Measurements from ENCODE around the gene TRIM66. TPM values are rescaled to one million over a fixed set of nuclear protein-coding genes. Genes with fewer than 3 reads are reported as not detected.

TRIM66 gene
- total and polyA plus RNA-seq, 2 of the 8 experiments (the other 6 are each of a cell fraction or from before 2014, with no cell fraction given): 3.1 to 3.5 TPM

- Histone ChIP-seq H4K8ac (ENCODE audit: extremely low read depth, insufficient read depth, low read length) (no peak overlapping the region), H3K4me3 (ENCODE audit: extremely low read depth in 1 of 4, insufficient read depth in 2 of 4, low read depth in 3 of 4, low read length in 4 of 4) (no peak overlapping the region), H3K56ac (replicated peaks; ENCODE audit: insufficient read length, low read depth, low read length) (no peak overlapping the region), H2BK20ac (ENCODE audit: low read length) (peak overlapping the region; percentile 87; the same call in 1 of the 2 replicates), H2AK5ac (ENCODE audit: low read depth, low read length) (peak overlapping the region; percentile 91), H3K23ac (ENCODE audit: insufficient read length) (no peak overlapping the region), H2AFZ (ENCODE audit: low read length) (no peak overlapping the region), H3K27ac (ENCODE audit: low read depth, low read length) (peak overlapping the region; percentile 73; the same call in 1 of the 2 replicates), H3K9me3 (ENCODE audit: insufficient read depth in 2 of 2, low read depth in 1 of 2, low read length in 1 of 2) (no peaks in the 10 kb centered on the region), H4K91ac (replicated peaks; ENCODE audit: insufficient read length, low read length) (peak overlapping the region; percentile 85), H3K4me2 (ENCODE audit: insufficient read depth in 1 of 2, low read depth in 2 of 2, low read length in 2 of 2) (peak overlapping the region; percentile 8 to 36), H2BK12ac (ENCODE audit: low read depth, low read length) (peak overlapping the region; percentile 70), H2BK15ac (ENCODE audit: low read length) (no peak overlapping the region), H3K14ac (ENCODE audit: insufficient read length) (no peak overlapping the region), H3K9ac (replicated peaks in 1 of 4; ENCODE audit: extremely low read depth in 1 of 4, low read depth in 3 of 4, low read length in 3 of 4) (no peak overlapping the region; a peak in 2 of 7 replicates), H3K4ac (replicated peaks; ENCODE audit: insufficient read length, low read depth, low read length) (no peak overlapping the region), H4K5ac (ENCODE audit: insufficient read length, low read depth, low read length) (peak overlapping the region; percentile 32), H4K20me1 (replicated peaks in 1 of 2; ENCODE audit: control insufficient read depth in 1 of 2, insufficient read depth in 2 of 2, low read length in 2 of 2) (no peaks in the 10 kb centered on the region), H3K23me2 (ENCODE audit: low read depth, low read length) (no peaks in the 10 kb centered on the region; the same call in 1 of the 2 replicates), H3K27me3 (replicated peaks in 1 of 4; ENCODE audit: control insufficient read depth in 3 of 4, extremely low read depth in 1 of 4, insufficient read depth in 3 of 4, low read length in 3 of 4) (no peaks in the 10 kb centered on the region), H3K79me2 (ENCODE audit: control insufficient read depth in 1 of 2, insufficient read depth in 2 of 2, low read length in 2 of 2) (no peaks in the 10 kb centered on the region), H3K4me1 (replicated peaks in 1 of 4; ENCODE audit: control insufficient read depth in 3 of 4, insufficient read depth in 4 of 4, low read length in 3 of 4) (peaks cover 15 to 28% (median 20%) of the 10 kb centered on the region in 4 experiments; a peak in 6 of 7 replicates), H3K18ac (ENCODE audit: extremely low read depth, low read length) (peak overlapping the region; percentile 84), H2BK5ac (ENCODE audit: low read depth, low read length) (peak overlapping the region; percentile 94), H3K36me3 (ENCODE audit: control insufficient read depth in 2 of 4, insufficient read depth in 4 of 4, low read length in 3 of 4) (peaks cover 2 to 21% (median 10%) of the 10 kb centered on the region in 4 experiments; a peak in 6 of 8 replicates), H3K79me1 (ENCODE audit: low read depth, low read length) (no peaks in the 10 kb centered on the region; the same call in 1 of the 2 replicates), H2BK120ac (replicated peaks; ENCODE audit: low read depth, low read length) (peak overlapping the region; percentile 0)
- FAIRE-seq: no peak
- no peak for TF ChIP-seq EZH2 (IDR thresholded peaks at IDR 0.05; ENCODE audit: low read depth, low read length, severe bottlenecking)
- TF ChIP-seq ASH2L (IDR thresholded peaks at IDR 0.05; ENCODE audit: low read length): peak; percentile 22
- TF ChIP-seq CEBPB (IDR thresholded peaks at IDR 0.05; ENCODE audit: low read depth, low read length): no peak
- 0 out of 2 replicates have a peak, but pooled peaks have one; percentile 27 for TF ChIP-seq MAX (IDR thresholded peaks at IDR 0.05)
- peak; percentile 19; the same call in 1 of the 2 replicates for TF ChIP-seq E2F6 (IDR thresholded peaks at IDR 0.05)
- ChIA-PET POLR2A (ENCODE audit: partially characterized antibody) (interaction anchor here (0.6 to 11.1 kb wide), 18 partner anchors 9 to 138 kb away, joined by 3 to 248 read pairs (median 4); partner anchors contain the start of genes RPL27A and TRIM66), CTCF (ENCODE audit: partially characterized antibody) (interaction anchor here (0.7 to 1.2 kb wide), 7 partner anchors 33 to 262 kb away, joined by 3 to 4 read pairs (median 3); a partner anchor contains a TSS)
- WGBS, 2 experiments (ENCODE audit: extremely low coverage in 1 of 2, insufficient coverage in 1 of 2, insufficient read length in 1 of 2, insufficient replicate concordance in 2 of 2, low coverage in 1 of 2, low lambda C conversion rate in 2 of 2, missing lambda C conversion rate in 1 of 2): 66% methylated on average over 5 of the region's 5 CpGs; no CpG with 5 or more reads in 1 of the 2 experiments
- no peak for DNase-seq (ENCODE audit: low read depth in 1 of 2, low spot score in 2 of 2)
These were observed 15.9 kb upstream of the TRIM66 start for GRCh38 chr11:8698379-8698851.
